HL-60 (cell line): Measurements from ENCODE around the gene RPL10A.

ENCODE experiments used
- DNase-seq, 2 experiments: peaks; one replicate each; pipeline ENCODE4 v3.0.0-alpha.2; 2010 to 2020; ENCODE audit warnings: low read depth in 1 of 2, low spot score in 1 of 2
- H3K27ac ChIP-seq: fragments of 250-450 bp; sonication (Bioruptor Pico); replicated peaks from 2 replicates; pipeline ENCODE4 v1.5.1; 2020; ENCODE audit warnings: mild to moderate bottlenecking, moderate library complexity
- H3K27me3 ChIP-seq: fragments of 250-450 bp; sonication (Bioruptor Pico); 2 replicates; pipeline ENCODE4 v1.5.1; 2021; ENCODE audit warnings: mild to moderate bottlenecking, moderate library complexity; ENCODE audit not compliant: insufficient read depth, poor library complexity, severe bottlenecking
- H3K4me3 ChIP-seq: replicated peaks from 2 replicates; pipeline ENCODE4 v1.5.1; 2011; ENCODE audit warnings: mild to moderate bottlenecking, control low read depth, low read length; ENCODE audit not compliant: insufficient read depth
- GABPA ChIP-seq: IDR thresholded peaks from 2 replicates; pipeline ENCODE4 v1.6.1; 2012; ENCODE audit warnings: low read depth
- POLR2AphosphoS5 ChIP-seq: IDR thresholded peaks from 2 replicates; pipeline ENCODE4 v1.6.1; 2012; ENCODE audit warnings: low read depth
- SPI1 ChIP-seq: IDR thresholded peaks from 2 replicates; pipeline ENCODE4 v1.6.1; 2012; ENCODE audit warnings: low read depth, mild to moderate bottlenecking, borderline replicate concordance
- TF ChIP-seq, protein P1 (sequence below): IDR thresholded peaks from 2 replicates; pipeline ENCODE4 v1.6.1; 2012; ENCODE audit warnings: low read depth; ENCODE audit not compliant: insufficient replicate concordance
- TF ChIP-seq, protein P2 (sequence below): IDR thresholded peaks from one replicate; pipeline ENCODE4 v1.5.1; 2011; ENCODE audit warnings: low read length, control low read depth, inconsistent platforms; ENCODE audit not compliant: insufficient read depth

The RPL10A gene

DNA sequence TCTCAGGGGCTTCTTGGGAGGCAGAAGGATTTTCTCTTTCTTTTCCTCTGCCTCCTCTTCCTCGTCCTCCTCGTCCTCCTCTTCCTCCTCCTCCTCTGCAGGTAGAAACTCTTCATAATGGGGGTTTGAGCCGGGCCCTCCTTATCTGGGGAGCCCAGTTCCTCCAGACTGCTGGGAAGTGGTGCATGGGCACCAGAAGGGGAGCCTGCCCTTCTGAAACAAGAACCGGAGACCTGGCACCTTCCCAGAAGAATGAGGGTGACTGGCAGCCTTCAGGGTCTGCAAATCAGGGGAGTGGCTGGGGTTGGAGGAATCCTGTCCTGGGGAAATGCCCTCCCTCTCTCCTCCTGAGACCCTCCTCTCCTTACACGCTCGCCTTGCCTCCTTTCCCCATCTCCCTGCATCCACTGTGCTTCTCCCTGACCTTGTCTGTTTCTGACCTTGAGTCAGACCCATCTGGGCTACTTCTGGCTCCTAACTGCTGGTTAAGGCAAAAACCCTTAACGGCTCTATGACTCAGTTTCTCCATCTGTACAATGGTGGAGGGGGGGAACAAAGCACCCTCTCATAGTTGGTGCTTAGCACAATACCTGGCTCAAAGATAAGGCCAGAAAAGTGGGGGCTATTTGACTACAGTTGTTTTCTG is 42.8 kb downstream of the RPL10A start:
- no peak overlapping the region for H3K27ac ChIP-seq
- TF ChIP-seq, protein P1, sequence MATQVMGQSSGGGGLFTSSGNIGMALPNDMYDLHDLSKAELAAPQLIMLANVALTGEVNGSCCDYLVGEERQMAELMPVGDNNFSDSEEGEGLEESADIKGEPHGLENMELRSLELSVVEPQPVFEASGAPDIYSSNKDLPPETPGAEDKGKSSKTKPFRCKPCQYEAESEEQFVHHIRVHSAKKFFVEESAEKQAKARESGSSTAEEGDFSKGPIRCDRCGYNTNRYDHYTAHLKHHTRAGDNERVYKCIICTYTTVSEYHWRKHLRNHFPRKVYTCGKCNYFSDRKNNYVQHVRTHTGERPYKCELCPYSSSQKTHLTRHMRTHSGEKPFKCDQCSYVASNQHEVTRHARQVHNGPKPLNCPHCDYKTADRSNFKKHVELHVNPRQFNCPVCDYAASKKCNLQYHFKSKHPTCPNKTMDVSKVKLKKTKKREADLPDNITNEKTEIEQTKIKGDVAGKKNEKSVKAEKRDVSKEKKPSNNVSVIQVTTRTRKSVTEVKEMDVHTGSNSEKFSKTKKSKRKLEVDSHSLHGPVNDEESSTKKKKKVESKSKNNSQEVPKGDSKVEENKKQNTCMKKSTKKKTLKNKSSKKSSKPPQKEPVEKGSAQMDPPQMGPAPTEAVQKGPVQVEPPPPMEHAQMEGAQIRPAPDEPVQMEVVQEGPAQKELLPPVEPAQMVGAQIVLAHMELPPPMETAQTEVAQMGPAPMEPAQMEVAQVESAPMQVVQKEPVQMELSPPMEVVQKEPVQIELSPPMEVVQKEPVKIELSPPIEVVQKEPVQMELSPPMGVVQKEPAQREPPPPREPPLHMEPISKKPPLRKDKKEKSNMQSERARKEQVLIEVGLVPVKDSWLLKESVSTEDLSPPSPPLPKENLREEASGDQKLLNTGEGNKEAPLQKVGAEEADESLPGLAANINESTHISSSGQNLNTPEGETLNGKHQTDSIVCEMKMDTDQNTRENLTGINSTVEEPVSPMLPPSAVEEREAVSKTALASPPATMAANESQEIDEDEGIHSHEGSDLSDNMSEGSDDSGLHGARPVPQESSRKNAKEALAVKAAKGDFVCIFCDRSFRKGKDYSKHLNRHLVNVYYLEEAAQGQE: no peak
- TF ChIP-seq, protein P2, sequence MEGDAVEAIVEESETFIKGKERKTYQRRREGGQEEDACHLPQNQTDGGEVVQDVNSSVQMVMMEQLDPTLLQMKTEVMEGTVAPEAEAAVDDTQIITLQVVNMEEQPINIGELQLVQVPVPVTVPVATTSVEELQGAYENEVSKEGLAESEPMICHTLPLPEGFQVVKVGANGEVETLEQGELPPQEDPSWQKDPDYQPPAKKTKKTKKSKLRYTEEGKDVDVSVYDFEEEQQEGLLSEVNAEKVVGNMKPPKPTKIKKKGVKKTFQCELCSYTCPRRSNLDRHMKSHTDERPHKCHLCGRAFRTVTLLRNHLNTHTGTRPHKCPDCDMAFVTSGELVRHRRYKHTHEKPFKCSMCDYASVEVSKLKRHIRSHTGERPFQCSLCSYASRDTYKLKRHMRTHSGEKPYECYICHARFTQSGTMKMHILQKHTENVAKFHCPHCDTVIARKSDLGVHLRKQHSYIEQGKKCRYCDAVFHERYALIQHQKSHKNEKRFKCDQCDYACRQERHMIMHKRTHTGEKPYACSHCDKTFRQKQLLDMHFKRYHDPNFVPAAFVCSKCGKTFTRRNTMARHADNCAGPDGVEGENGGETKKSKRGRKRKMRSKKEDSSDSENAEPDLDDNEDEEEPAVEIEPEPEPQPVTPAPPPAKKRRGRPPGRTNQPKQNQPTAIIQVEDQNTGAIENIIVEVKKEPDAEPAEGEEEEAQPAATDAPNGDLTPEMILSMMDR: no peak
- TF ChIP-seq SPI1: no peak
- TF ChIP-seq POLR2AphosphoS5: no peak
- TF ChIP-seq GABPA: no peak
- no peak overlapping the region for H3K4me3 ChIP-seq
- H3K27me3 ChIP-seq: peaks cover 10% of the 10 kb centered on the region
- DNase-seq: no peak

DNA sequence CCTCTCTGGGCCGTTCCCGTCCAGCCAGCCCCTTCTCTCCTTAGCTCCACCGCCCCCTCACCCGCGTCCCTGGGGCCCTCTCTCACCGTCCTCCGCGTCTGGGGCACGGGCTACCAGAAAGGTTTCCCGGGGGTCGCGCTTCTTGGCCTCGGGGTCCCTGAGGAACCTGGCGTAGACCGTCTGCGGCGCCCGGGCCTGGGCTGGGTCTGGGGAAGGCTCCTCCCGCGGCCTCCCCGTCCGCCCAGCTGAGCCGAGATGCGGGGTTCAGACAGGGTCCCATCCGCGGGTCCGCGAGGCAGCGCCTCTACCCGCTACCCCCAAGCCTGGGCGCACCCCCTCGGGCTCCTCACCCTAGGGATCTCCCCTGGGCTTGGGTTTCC is 43.4 kb downstream of the RPL10A start:
- Histone ChIP-seq H3K27me3 (peaks cover 10% of the 10 kb centered on the region), H3K27ac (no peak overlapping the region), H3K4me3 (no peak overlapping the region)
- TF ChIP-seq, protein P2: no peak
- TF ChIP-seq POLR2AphosphoS5 (no peak), SPI1 (no peak), GABPA (no peak)
- TF ChIP-seq, protein P1: no peak
- no peak for DNase-seq

DNA sequence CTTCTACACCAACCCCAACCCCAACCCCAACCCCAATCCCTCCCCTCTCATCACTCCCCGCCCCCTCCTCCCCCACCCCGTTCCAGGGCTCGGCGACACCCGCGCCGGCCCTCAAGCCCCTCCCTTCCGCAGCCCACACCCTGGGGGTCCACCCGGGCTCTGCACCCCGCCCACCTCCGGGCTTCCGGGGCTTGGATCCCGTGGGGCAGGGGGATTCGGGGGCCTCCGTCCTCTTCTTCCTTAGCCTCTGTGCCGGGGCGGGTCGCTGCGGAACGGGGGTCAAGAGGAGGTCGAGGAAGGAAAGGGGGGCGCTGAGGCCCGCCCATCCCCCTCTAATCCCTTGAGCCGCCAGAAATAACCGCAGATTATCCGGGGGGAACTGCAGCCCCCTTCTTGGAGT is 43.8 kb downstream of the RPL10A start:
- Histone ChIP-seq H3K4me3 (no peak overlapping the region), H3K27ac (no peak overlapping the region), H3K27me3 (peaks cover 10% of the 10 kb centered on the region)
- DNase-seq: no peak
- TF ChIP-seq, protein P1: no peak
- TF ChIP-seq, protein P2: no peak
- TF ChIP-seq SPI1: no peak
- no peak for TF ChIP-seq GABPA
- TF ChIP-seq POLR2AphosphoS5: no peak
